GM18907 (cell line): ENCODE results near the gene CDHR1.
"Not testable (repeated sequence)": the region's sequence is repeated elsewhere in the genome, so short reads cannot be mapped to it uniquely, and the experiment has no call there.

Experiments used
- ATAC-seq: cut with Tn5 transposase; IDR thresholded peaks from one replicate; pipeline ENCODE4 v1.9.1; 2021; ENCODE audit warnings: mild to moderate bottlenecking, moderate library complexity; ENCODE audit not compliant: unreplicated experiment

The CDHR1 gene

GRCh38 chr10:84173501-84173929 is 20.8 kb upstream of the CDHR1 start, which contains the start of gene GPR15LG:
TSS of gene GPR15LG (plus strand) at chr10:84173801. CDS start at chr10:84173852, 51 bp downstream.
- peak; percentile 64 for ATAC-seq

- no peak for ATAC-seq
These were observed 18.9 kb upstream of the CDHR1 start for GRCh38 chr10:84175436-84175835.

GRCh38 chr10:84176351-84176750 is 18.0 kb upstream of the CDHR1 start:
- ATAC-seq, result no peak

GRCh38 chr10:84176836-84177474 is 17.4 kb upstream of the CDHR1 start:
- no peak for ATAC-seq

GRCh38 chr10:84177541-84178141 is 16.7 kb upstream of the CDHR1 start:
- peak; percentile 44 for ATAC-seq

- ATAC-seq, result no peak
These were observed 16.2 kb upstream of the CDHR1 start for GRCh38 chr10:84178160-84178609.

GRCh38 chr10:84179059-84179710 is 15.2 kb upstream of the CDHR1 start:
- peak; percentile 94 for ATAC-seq

- not testable (repeated sequence) for ATAC-seq
These were observed 14.0 kb upstream of the CDHR1 start for GRCh38 chr10:84180386-84180785.

GRCh38 chr10:84181631-84182030 is 12.7 kb upstream of the CDHR1 start:
- ATAC-seq, result no peak

- no peak for ATAC-seq
These were observed 9.8 kb upstream of the CDHR1 start for GRCh38 chr10:84184517-84184916.

- no peak for ATAC-seq
These were observed 8.7 kb upstream of the CDHR1 start for GRCh38 chr10:84185526-84186175.

GRCh38 chr10:84188815-84189214 is 5.5 kb upstream of the CDHR1 start:
- ATAC-seq, result no peak

- no peak for ATAC-seq
These were observed 3.7 kb upstream of the CDHR1 start for GRCh38 chr10:84190621-84191020.

- ATAC-seq, result no peak
These were observed 3.2 kb upstream of the CDHR1 start for GRCh38 chr10:84191106-84191505.

- no peak for ATAC-seq
These were observed 1.0 kb upstream of the CDHR1 start for GRCh38 chr10:84193327-84193726.

GRCh38 chr10:84193846-84194423 is 402 bp upstream of the CDHR1 start:
- ATAC-seq, result peak; percentile 24

GRCh38 chr10:84195044-84195830 is 900 bp downstream of the CDHR1 start:
- ATAC-seq, result peak; percentile 2

- no peak for ATAC-seq
These were observed 1.7 kb downstream of the CDHR1 start for GRCh38 chr10:84196083-84196482.

GRCh38 chr10:84196941-84197340 is 2.6 kb downstream of the CDHR1 start:
- ATAC-seq, result no peak

GRCh38 chr10:84197643-84198042 is 3.3 kb downstream of the CDHR1 start:
- ATAC-seq, result no peak
